Stimulated activated memory B cell treated with anti-CD40 and anti-IgM and Interleukin-4, amounts not matched to agents 10 μg/mL and 1 μg/mL and 100 μg/mL, for 72 hours (primary cell): ENCODE results near the gene CD207.
"Not testable (repeated sequence)": the region's sequence is repeated elsewhere in the genome, so short reads cannot be mapped to it uniquely, and the experiment has no call there.

Experiments
- ATAC-seq: fragments of 150-1000 bp; cut with Tn5 transposase; 2 replicates; pipeline ENCODE4 v1.10.0; 2021
- H3K27ac Mint-ChIP-seq: one replicate; pipeline ENCODE4 v1.8.0; 2022; ENCODE audit warnings: mild to moderate bottlenecking, mixed read lengths
- H3K27me3 Mint-ChIP-seq: one replicate; pipeline ENCODE4 v1.8.0; 2022; ENCODE audit warnings: mixed read lengths
- H3K36me3 Mint-ChIP-seq: one replicate; pipeline ENCODE4 v1.8.0; 2022; ENCODE audit warnings: mixed read lengths
- H3K4me1 Mint-ChIP-seq: one replicate; pipeline ENCODE4 v1.8.0; 2022; ENCODE audit warnings: mixed read lengths
- H3K4me3 Mint-ChIP-seq: one replicate; pipeline ENCODE4 v1.8.0; 2022; ENCODE audit warnings: mild to moderate bottlenecking, moderate library complexity, mixed read lengths
- H3K9me3 Mint-ChIP-seq: one replicate; pipeline ENCODE4 v1.8.0; 2022; ENCODE audit warnings: mixed read lengths

CD207 gene

DNA sequence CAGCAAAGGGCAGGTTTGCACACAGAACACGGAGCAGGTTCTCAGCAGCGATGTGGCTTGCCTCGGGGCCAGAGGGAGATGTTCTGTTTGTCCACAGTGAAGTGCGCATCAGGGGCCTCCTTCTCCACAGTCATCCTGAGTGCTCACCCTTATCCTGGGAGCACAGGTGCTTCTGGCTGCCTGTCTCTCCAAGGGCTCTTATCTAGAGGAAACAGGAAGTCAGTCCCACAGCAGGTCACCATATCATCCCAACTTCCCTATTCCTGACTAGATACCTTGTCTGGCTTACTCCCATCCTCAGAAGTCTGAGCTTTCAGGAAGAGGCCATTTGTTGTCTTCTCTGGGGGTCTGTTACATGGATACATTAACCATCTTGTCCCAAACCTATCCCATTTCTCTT is at the start of gene CD207:
CD207 (minus strand) TSS at position 174 of the 400 bp plus-strand sequence; CDS start at position 134, 40 bp downstream.
- H3K27ac Mint-ChIP-seq, result no peak within 1 kb of the TSS
- H3K36me3 Mint-ChIP-seq, result no peaks in the 10 kb centered on the region
- H3K9me3 Mint-ChIP-seq, result no peaks in the 10 kb centered on the region
- H3K4me3 Mint-ChIP-seq, result no peak within 1 kb of the TSS
- H3K27me3 Mint-ChIP-seq, result no peaks in the 10 kb centered on the region
- no peak for ATAC-seq
- H3K4me1 Mint-ChIP-seq, result no peaks in the 10 kb centered on the region

DNA sequence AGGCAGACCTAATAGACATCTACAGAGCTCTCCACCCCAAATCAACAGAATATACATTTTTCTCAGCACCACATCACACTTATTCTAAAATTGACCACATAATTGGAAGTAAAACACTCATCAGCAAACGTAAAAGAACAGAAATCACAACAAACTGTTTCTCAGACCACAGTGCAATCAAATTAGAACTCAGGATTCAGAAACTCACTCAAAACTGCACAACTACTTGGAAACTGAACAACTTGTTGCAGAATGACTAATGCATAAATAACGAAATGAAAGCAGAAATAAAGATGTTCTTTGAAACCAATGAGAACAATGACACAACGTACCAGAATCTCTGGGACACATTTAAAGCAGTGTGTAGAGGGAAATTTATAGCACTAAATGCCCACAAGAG is 42.9 kb upstream of the CD207 start:
- ATAC-seq, H3K4me3 Mint-ChIP-seq, H3K36me3 Mint-ChIP-seq, H3K27ac Mint-ChIP-seq, H3K4me1 Mint-ChIP-seq, H3K9me3 Mint-ChIP-seq: not testable (repeated sequence)
- peaks cover 96% of the 10 kb centered on the region for H3K27me3 Mint-ChIP-seq

DNA sequence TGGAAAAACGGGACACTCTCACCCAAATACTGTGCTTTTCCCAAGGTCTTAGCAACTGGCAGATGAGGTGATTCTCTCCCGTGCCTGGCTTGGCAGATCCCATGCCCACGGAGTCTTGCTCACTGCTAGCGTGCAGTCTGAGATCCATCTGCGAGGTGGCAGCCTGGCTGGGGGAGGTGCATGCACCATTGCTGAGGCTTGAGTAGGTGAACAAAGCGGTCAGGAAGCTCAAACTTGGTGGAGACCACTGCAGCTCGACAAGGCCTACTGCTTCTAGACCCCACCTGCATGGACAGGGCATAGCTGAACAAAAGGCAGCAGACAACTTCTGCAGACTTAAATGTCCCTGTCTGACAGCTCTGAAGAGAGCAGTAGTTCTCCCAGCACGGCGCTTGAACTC is 40.5 kb upstream of the CD207 start:
- H3K9me3 Mint-ChIP-seq, ATAC-seq, H3K36me3 Mint-ChIP-seq, H3K27ac Mint-ChIP-seq, H3K4me3 Mint-ChIP-seq: not testable (repeated sequence)
- peaks cover 14% of the 10 kb centered on the region for H3K4me1 Mint-ChIP-seq
- H3K27me3 Mint-ChIP-seq, result peaks cover 96% of the 10 kb centered on the region

DNA sequence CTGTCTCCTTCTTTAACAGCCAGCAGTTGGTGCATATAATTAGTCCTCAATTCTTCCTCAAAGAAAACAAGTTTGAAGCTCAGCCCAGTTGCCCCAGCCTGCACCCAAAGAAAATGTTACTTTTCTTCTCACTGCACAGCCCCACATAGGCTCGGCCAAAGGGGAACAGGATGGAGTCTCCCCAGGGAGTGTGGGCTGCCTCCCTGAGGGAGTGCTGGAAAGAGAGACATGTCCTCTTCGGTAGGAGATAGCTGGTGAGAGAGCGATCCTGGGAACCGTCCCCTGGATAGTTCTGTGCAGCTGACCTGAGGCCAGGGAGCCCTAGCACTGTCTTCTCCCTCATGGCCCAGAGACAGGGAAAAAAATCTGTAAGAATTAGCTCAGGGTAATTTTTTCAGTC is 37.9 kb upstream of the CD207 start:
- peaks cover 12% of the 10 kb centered on the region for H3K4me1 Mint-ChIP-seq
- H3K27ac Mint-ChIP-seq, result no peak overlapping the region
- ATAC-seq, result no peak
- H3K4me3 Mint-ChIP-seq, result no peak overlapping the region
- H3K36me3 Mint-ChIP-seq, result no peaks in the 10 kb centered on the region
- H3K9me3 Mint-ChIP-seq, result peaks cover 3% of the 10 kb centered on the region
- H3K27me3 Mint-ChIP-seq, result peaks cover 83% of the 10 kb centered on the region

DNA sequence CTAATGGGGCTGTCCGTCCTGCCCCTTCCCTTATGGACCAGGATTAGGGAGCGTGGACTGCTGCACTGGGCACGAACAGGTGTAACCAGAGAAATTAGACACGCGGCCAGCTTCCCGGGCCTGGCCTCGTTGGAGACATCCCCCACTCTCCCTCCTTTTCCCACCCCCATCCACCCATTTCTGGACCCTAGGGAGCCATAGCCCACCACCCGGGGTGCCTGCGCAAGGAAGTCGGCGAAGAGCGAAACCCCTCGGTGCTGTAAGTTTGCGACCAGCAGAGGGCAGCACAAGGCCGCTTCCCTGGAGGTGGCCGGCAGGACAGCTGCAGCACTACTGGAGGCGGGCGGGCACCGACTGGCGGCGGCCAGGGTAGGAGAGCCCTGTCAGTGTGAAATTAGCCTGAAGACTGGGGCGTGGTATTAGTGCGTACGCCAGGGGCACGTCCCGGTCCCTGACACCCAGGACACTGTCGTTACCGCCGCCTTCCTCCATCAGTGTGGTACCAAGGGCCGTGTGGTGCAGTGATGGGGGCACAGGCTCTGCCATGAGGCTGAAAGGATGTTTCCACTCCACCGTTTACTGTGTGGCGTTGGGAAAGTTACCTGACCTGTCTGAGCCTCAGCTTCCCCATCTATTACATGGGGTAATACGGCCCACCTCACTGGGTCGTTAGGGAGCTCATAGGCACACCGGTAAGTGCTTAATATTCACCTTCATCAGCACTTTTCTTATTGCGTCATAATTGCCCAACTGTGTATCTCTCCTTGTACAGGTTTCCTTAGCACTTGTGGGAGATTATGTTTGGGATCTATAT is 36.0 kb upstream of the CD207 start:
- H3K4me1 Mint-ChIP-seq, result peaks cover 9% of the 10 kb centered on the region
- H3K27ac Mint-ChIP-seq, result no peak overlapping the region
- no peak overlapping the region for H3K4me3 Mint-ChIP-seq
- H3K27me3 Mint-ChIP-seq, result peaks cover 63% of the 10 kb centered on the region
- ATAC-seq, result peak; percentile 81
- no peaks in the 10 kb centered on the region for H3K9me3 Mint-ChIP-seq
- H3K36me3 Mint-ChIP-seq, result no peaks in the 10 kb centered on the region

DNA sequence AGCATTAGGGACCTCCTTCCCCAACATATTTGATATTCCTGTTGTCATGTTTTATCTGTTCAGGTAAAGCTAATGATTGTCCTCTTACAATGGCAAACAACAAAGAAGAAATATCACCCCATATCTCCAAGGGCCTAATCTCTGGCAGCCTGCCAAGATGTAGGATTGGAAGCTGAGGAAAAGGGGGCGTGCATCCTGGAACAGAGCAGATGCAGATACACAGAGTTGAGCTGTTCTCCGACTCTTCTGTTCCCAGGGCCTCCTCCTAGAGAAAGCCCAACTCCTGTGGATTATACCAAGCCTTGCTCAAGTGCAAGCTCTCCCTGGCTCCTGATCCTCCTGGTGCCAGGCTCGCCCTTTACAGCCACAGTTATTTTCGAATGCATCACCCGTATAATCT is 35.2 kb upstream of the CD207 start:
- H3K4me3 Mint-ChIP-seq, result no peak overlapping the region
- ATAC-seq, result no peak
- H3K36me3 Mint-ChIP-seq, result no peaks in the 10 kb centered on the region
- H3K4me1 Mint-ChIP-seq, result peaks cover 9% of the 10 kb centered on the region
- peaks cover 55% of the 10 kb centered on the region for H3K27me3 Mint-ChIP-seq
- H3K27ac Mint-ChIP-seq, result no peak overlapping the region
- no peaks in the 10 kb centered on the region for H3K9me3 Mint-ChIP-seq

DNA sequence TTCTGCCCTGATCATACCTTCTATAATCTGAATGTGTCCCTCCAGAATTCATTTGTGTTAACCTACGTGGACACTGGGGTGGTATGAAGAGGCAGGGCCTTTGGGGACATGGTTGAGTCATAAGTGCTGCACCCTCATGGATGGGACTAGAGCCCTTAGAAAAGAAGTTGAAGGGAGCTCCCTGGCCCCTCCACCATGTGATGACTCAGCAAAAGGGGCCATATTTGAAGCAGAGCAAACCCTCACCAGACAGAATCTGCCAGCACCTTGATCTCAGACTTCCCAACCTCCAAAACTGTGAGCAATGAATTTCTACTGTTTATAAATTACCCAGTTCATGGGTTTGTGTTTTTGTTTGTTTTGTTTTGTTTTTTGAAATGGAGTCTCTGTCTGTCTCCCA is 33.4 kb upstream of the CD207 start:
- no peaks in the 10 kb centered on the region for H3K9me3 Mint-ChIP-seq
- no peak overlapping the region for H3K4me3 Mint-ChIP-seq
- H3K27me3 Mint-ChIP-seq, result peaks cover 52% of the 10 kb centered on the region
- H3K27ac Mint-ChIP-seq, result no peak overlapping the region
- H3K36me3 Mint-ChIP-seq, result no peaks in the 10 kb centered on the region
- peaks cover 9% of the 10 kb centered on the region for H3K4me1 Mint-ChIP-seq
- ATAC-seq, result no peak

DNA sequence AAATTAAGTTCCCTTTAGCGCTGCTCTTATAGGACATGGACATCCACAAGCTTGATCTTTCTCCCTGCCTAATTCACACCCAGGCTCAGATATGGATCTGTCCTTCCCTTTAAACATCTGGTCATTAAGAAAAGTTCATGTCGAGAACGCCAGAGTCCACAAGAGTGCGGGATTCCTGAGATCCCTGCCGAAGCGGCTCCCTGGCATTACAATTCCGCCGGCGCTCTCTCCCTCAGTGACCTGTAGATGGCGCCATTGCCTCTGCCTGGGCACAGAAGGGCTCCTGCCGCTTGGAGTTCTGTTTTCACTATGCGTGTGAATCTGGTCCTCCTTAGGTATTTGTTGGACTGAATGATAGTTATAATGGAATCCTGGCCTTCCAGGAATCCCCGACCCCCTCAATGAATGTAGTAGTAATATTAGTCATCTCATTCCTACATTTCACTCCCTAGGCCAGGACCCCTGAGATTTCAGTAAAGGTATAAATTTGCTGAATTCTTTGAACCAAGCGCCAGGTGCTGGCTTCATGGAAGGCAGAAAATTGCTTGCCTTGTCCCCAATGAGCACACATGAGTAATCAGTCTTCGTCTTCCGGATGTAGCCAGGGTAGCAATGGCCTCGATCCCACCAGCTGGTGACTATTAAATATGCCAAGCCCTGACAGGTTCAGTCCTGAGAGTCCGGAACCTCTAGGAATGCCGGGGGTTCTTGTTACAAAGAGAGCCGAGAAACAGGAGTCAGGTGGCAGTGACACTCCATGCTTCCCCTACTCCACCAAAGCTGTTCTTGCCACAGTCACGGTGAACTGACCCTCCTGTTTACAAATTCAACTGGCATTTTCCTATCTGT is 26.4 kb upstream of the CD207 start:
- Mint-ChIP-seq H3K4me3 (no peak overlapping the region), H3K27me3 (peaks cover 69% of the 10 kb centered on the region), H3K36me3 (no peaks in the 10 kb centered on the region), H3K27ac (no peak overlapping the region), H3K4me1 (peaks cover 6% of the 10 kb centered on the region), H3K9me3 (no peaks in the 10 kb centered on the region)
- no peak for ATAC-seq

DNA sequence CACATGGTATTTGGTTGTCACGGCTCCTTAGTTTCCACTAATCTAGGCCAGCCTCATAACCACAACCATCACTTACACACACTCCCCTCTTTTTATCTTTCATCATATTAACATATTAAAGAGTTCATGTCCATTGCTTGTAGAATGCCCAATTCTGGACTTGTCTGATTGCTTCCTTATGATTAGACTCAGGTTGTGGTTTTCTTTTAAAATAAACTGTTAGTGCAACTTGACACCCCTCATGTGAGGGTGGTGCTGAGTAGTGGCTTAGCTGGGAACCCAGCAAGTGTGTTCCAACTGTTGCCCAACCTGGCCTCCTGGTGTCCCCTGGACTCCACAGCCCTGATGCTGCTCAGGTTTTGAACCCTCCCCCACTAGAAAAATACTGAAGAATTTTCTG is 20.1 kb upstream of the CD207 start:
- H3K9me3 Mint-ChIP-seq, result no peaks in the 10 kb centered on the region
- H3K4me1 Mint-ChIP-seq, result peaks cover 17% of the 10 kb centered on the region
- no peak overlapping the region for H3K4me3 Mint-ChIP-seq
- no peaks in the 10 kb centered on the region for H3K36me3 Mint-ChIP-seq
- no peak for ATAC-seq
- H3K27me3 Mint-ChIP-seq, result peaks cover 27% of the 10 kb centered on the region
- no peak overlapping the region for H3K27ac Mint-ChIP-seq

DNA sequence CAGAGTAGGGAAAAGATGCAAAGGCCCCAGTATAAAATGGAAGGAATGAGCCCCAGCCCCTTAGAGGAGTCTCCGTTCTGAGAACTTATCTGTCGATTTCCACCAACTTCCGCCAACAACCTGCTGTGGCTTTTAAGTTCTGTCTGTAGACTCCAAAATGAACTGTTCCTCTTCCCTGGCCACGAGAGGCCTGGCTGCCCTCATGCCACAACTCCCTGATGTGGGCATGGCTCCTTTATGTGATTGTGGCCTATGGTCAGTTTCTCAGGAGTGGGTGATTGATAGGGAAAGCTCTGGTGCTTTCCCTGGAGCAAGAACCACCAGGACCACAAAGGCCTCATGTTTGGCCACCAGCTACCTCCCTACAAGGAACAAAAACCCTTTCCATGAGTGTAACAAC is 18.8 kb upstream of the CD207 start:
- no peak overlapping the region for H3K27ac Mint-ChIP-seq

DNA sequence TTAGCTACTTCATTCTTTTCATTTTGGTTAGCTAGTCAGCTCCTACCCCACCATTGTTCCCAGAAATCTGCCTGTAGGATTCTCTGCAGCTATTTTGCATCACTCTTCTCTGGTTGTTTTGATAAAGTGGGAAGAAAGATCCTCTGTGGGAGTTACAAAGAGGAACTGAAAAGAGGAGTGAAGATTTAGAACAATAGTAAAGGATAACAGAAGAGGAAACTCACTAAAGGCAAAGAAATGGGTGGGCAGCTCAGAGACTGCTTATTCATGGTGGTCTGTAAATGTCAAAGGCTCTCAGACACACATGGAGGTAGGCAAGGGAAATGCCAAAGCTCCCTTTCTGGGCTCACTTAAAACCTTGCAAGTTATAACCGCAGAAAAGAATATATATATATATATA is 17.2 kb upstream of the CD207 start:
- peak overlapping the region; percentile 26 for H3K27ac Mint-ChIP-seq
- no peaks in the 10 kb centered on the region for H3K36me3 Mint-ChIP-seq
- H3K4me1 Mint-ChIP-seq, result peaks cover 17% of the 10 kb centered on the region
- peaks cover 3% of the 10 kb centered on the region for H3K27me3 Mint-ChIP-seq
- H3K4me3 Mint-ChIP-seq, result no peak overlapping the region
- ATAC-seq, result peak; percentile 53
- H3K9me3 Mint-ChIP-seq, result no peaks in the 10 kb centered on the region

More for the DNA sequence above, 18.8 kb upstream of the CD207 start:
- H3K36me3 Mint-ChIP-seq, result no peaks in the 10 kb centered on the region
- H3K4me3 Mint-ChIP-seq, result no peak overlapping the region
- no peak for ATAC-seq
- H3K27me3 Mint-ChIP-seq, result peaks cover 14% of the 10 kb centered on the region
- no peaks in the 10 kb centered on the region for H3K9me3 Mint-ChIP-seq
- peaks cover 17% of the 10 kb centered on the region for H3K4me1 Mint-ChIP-seq

DNA sequence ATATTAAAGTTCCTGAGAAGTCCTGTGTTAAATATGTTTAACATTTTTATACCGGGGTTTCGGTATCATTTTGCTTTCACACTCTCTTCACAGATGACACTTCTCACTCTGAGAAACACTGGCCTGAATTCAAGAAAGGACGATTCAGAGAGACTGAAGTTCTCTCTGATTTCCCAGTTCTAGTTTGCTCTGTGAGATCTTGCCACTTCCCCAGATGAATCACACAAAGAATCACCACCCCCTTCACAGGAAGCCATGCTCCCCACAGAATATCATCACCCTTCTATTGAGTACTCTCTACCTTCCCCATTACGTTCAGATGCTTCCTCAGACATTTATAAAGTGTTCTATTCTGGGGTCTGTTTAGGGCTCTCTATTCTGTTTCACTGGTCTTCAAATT is 16.1 kb upstream of the CD207 start:
- peaks cover 17% of the 10 kb centered on the region for H3K4me1 Mint-ChIP-seq
- peak; percentile 90 for ATAC-seq
- no peak overlapping the region for H3K4me3 Mint-ChIP-seq
- no peaks in the 10 kb centered on the region for H3K9me3 Mint-ChIP-seq
- H3K27ac Mint-ChIP-seq, result peak overlapping the region; percentile 28
- no peaks in the 10 kb centered on the region for H3K36me3 Mint-ChIP-seq
- no peaks in the 10 kb centered on the region for H3K27me3 Mint-ChIP-seq

DNA sequence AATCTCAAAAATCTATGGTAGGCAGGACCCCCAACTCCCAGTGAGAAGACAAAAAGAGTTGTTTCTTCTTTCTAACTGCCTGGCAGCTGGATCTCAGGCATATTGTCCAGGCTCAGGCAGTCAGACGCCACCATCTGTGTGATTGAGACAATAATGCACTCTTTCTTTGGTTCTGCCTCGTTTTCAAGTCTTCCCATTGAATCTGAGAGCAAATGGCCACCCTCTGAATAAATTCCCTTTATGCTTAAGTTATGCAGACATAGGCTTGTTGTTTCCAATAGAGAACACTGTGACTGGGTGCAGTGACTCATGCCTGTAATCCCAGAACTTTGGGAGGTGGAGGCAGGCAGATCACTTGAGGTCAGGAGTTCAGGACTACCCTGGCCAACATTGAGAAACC is 15.3 kb upstream of the CD207 start:
- Mint-ChIP-seq H3K4me1 (peaks cover 17% of the 10 kb centered on the region), H3K27me3 (peaks cover 5% of the 10 kb centered on the region), H3K36me3 (no peaks in the 10 kb centered on the region), H3K9me3 (peaks cover 3% of the 10 kb centered on the region), H3K4me3 (no peak overlapping the region), H3K27ac (no peak overlapping the region)
- no peak for ATAC-seq

DNA sequence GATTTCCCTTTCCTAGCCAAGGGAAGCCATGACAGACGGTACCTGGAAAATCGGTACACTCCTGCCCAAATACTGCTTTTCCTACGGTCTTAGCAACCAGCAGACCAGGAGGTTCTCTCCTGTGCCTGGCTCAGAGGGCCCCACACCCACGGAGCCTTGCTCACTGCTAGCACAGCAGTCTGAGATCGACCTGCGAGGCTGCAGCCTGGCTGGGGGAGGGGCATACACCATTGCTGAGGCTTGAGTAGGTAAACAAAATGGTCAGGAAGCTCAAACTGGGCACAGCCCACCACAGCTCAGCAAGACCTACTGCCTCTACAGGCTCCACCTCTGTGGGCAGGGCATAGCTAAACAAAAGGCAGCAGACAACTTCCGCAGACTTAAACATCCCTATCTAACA is 6.8 kb upstream of the CD207 start:
- Mint-ChIP-seq H3K9me3 (peaks cover 5% of the 10 kb centered on the region), H3K36me3 (no peaks in the 10 kb centered on the region), H3K27me3 (peaks cover 53% of the 10 kb centered on the region), H3K27ac (no peak overlapping the region), H3K4me3 (no peak overlapping the region), H3K4me1 (no peaks in the 10 kb centered on the region)
- ATAC-seq, result no peak

DNA sequence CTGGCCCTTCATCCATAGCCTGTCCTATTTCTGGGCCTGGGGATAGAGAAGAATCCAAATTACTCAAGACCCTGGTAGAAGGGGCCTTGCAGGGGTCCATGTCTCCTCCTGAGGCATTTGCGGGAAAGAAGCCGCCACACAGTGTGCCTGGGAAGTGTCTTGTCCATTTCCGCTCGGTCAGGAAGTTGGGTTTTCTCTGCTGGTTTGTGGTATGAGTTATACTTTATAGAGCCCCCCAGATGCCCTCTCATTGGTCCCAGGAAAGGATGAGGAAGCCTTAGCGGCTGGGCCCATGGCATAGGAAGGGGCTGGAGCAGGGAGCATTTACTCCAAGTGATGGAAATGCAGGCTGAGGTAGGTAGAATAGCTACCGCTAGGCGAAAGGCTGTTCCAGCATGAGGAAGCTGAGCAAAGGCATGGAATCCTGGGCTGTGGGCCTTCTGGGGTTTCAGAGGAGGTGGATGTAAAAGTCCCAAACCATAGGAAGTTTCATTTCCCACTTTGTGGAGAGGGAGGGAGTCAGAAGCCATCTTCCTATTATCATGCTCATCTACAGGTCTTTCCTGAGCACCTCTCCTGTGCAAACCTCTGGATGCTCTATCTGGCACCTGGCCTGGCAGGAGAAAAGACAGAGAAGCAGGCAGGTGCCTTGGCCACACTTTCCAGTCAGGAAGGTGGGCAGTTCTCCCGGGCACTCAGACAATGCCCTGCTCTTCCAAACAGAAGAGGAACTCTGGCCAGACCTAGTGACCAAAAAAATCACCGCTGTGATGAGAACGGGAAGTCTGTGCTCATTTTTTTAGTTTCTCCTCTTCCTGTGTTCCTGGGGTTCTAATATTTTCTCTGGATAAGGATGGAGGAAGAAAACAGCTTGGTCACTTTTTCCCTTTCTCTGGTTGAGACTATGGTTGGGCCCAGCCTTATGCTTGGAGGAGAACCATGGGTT is 2.6 kb upstream of the CD207 start:
- Mint-ChIP-seq H3K27me3 (peaks cover 21% of the 10 kb centered on the region), H3K27ac (no peak overlapping the region), H3K9me3 (peaks cover under 1% of the 10 kb centered on the region), H3K36me3 (no peaks in the 10 kb centered on the region), H3K4me1 (no peaks in the 10 kb centered on the region), H3K4me3 (no peak overlapping the region)
- no peak for ATAC-seq
